ENCODE measurements around the gene DDX39B.
"Not testable (repeated sequence)": the region's sequence is repeated elsewhere in the genome, so short reads cannot be mapped to it uniquely, and the experiment has no call there.

DDX39B gene

DNA sequence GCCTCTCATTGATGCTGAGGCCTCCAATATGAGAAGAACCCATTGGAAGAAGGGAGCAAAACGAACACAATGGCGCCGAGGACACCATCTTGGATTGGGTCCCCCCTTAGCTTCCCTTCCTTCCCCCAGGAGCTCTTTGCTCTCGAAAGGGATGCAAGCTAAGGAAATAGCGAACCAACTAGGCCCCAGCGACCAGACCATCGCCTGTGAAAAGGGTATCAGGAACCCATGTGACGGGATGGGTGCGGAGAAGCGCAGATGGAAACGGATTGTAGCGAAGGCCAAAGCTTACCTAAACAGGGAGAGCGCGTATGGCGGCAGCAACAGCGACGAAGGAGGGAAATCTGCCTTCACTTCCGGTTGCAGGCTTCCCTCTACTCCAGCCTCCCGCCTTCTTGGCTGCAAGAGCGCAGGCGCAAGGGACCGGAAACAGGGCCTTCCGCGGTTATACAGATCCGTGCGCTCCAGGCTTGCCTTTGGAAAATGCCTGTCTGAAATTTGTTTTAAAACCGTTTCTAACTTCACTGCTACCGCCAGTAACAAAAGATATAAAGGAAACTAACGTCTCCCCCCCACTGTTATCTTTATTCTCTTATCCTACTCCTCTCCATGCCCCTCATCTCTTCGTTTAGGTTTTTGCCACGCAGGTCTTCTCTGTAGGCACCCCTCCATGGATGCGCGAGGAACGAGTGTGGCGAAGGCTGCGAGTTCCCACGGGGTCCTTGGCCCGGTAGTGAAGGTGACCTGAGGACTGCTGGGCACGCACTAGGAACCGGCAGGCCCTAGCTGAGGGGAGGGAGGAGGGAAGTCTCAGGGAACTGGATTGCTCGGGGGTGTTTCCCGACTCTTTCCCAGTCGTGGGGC, at the start of gene DDX39B:
Gene DDX39B, minus strand, starts transcription at position 346 of the 864 bp plus-strand sequence. CDS start 1,471 bp downstream, outside the sequence.
- Mint-ChIP-seq H3K9me3 (no peaks in the 10 kb centered on the region), H3K36me3 (ENCODE audit: low read depth) (peaks cover 38% of the 10 kb centered on the region), H3K27me3 (ENCODE audit: low read depth) (no peaks in the 10 kb centered on the region), H3K27ac (peak within 1 kb of the TSS; percentile 99), H3K4me3 (peak within 1 kb of the TSS; percentile 96 to 99 (median 99)), H3K4me1 (peaks cover 54% of the 10 kb centered on the region)
- TF ChIP-seq, protein P1, sequence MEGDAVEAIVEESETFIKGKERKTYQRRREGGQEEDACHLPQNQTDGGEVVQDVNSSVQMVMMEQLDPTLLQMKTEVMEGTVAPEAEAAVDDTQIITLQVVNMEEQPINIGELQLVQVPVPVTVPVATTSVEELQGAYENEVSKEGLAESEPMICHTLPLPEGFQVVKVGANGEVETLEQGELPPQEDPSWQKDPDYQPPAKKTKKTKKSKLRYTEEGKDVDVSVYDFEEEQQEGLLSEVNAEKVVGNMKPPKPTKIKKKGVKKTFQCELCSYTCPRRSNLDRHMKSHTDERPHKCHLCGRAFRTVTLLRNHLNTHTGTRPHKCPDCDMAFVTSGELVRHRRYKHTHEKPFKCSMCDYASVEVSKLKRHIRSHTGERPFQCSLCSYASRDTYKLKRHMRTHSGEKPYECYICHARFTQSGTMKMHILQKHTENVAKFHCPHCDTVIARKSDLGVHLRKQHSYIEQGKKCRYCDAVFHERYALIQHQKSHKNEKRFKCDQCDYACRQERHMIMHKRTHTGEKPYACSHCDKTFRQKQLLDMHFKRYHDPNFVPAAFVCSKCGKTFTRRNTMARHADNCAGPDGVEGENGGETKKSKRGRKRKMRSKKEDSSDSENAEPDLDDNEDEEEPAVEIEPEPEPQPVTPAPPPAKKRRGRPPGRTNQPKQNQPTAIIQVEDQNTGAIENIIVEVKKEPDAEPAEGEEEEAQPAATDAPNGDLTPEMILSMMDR (IDR thresholded peaks at IDR 0.05; ENCODE audit: unreplicated experiment in 3 of 3): no peak

DNA sequence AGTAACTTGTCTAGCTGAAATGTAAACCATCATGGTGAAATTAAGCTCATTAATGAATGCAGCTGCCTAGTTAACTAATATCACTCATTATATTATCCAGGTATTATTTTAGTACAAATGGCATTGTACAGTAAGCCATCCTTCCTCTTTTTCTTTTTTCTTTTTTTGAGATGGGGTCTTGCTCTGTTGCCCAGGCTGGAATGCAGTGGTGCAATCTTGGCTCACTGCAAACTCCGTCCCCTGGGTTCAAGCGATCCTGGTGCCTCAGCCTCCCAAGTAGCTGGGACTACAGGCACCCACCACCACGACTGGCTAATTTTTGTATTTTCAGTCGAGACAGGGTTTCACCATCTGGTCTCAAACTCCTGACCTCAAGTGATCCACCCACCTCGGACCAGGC, 48.9 kb upstream of the DDX39B start:
- H3K9me3 Mint-ChIP-seq, H3K4me3 Mint-ChIP-seq: not testable (repeated sequence)

DNA sequence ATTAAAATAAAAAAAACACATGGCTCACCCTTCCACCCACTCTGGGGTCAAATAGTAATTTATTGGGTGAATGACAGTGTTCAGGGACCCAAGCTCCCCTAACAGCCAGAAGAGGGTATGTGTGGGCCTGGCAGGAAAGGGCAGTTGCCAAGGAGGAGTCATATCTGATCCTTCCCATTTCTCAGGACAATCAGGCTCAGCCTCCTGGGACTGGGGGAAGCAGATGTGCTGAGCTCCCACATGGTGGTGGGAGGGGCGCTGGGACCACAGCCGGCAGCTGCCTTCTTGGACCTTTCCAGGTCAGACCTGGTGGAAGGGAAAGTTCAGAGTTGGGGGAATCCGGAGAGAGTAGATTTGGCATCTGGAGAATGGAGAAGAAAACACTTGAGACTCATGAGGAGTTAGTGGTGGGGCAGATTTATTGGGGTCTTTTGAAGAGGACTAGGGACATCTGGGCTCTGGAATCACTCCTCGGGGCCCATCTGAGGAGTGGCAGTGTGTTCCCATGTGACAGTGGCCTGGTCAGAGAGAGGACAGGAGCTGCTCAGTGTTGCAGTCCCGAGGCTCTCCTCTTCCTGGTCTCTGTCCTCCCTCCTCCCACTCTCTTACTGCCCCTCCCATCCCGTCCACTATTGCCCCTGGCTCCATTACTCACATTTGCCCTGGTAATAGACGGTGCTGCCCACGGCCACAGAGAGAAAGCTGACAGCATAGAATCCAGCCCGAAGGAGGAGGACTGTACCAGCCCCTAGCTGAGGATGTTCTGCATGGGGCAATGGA, 47.3 kb upstream of the DDX39B start:
- Mint-ChIP-seq H3K4me1 (peaks cover 18% of the 10 kb centered on the region), H3K36me3 (ENCODE audit: low read depth) (no peaks in the 10 kb centered on the region), H3K9me3 (no peaks in the 10 kb centered on the region), H3K4me3 (no peak overlapping the region), H3K27ac (peak overlapping the region in 2 of 3 experiments; percentile 31 to 38), H3K27me3 (ENCODE audit: low read depth) (peaks cover 11% of the 10 kb centered on the region)
- TF ChIP-seq, protein P1 (IDR thresholded peaks at IDR 0.05; ENCODE audit: unreplicated experiment in 3 of 3): no peak

More for the DNA sequence above, 48.9 kb upstream of the DDX39B start:
- H3K27me3 Mint-ChIP-seq (ENCODE audit: low read depth): peaks cover 14% of the 10 kb centered on the region
- H3K27ac Mint-ChIP-seq; H3K36me3 Mint-ChIP-seq (ENCODE audit: low read depth): not testable (repeated sequence)
- peaks cover 16% of the 10 kb centered on the region for H3K4me1 Mint-ChIP-seq

DNA sequence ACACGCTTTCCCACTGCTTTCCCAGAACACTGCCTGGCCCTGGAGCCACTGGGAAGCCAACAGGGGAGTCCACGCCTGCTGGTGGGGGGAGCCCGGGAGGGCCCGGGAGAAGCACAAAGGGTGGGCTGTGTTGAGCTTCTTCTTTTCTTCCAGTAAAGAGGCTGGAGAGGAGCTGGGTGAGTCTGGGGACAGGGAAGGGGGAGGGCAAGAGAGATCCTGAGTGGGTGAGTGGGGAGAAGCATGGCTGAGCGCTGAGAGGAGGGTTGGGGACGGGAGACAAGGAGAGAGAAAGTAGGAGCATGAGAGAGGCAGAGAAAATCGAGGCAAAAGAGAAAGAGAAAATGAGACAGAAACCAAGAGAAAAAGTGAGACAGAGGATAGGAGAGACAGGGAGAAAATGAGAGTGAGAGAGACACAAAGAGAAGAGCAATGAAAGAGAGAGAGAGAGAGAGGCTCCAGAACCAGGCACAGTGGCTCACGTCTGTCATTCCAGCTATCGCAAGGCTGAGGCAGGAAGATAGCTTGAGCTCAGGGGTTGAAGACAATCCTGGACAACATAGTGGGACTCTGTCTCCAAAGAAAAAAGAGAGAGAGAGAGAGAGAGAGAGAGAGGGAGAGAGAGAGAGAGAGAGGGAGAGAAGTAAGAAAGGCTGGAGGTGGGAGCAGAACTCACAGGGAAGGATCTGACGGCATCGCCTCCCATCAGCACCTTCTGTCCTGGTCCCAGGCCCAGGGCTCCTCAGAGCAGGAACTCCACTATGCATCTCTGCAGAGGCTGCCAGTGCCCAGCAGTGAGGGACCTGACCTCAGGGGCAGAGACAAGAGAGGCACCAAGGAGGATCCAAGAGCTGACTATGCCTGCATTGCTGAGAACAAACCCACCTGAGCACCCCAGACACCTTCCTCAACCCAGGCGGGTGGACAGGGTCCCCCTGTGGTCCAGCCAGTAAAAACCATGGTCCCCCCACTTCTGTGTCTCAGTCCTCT, 46.3 kb upstream of the DDX39B start:
- Mint-ChIP-seq H3K27ac (peak overlapping the region in 2 of 3 experiments; percentile 75 to 91), H3K36me3 (ENCODE audit: low read depth) (no peaks in the 10 kb centered on the region), H3K27me3 (ENCODE audit: low read depth) (peaks cover 11% of the 10 kb centered on the region), H3K9me3 (no peaks in the 10 kb centered on the region), H3K4me1 (peaks cover 18% of the 10 kb centered on the region), H3K4me3 (peak overlapping the region in 2 of 3 experiments; percentile 45 to 54)
- TF ChIP-seq, protein P1 (IDR thresholded peaks at IDR 0.05; ENCODE audit: unreplicated experiment in 3 of 3): no peak

DNA sequence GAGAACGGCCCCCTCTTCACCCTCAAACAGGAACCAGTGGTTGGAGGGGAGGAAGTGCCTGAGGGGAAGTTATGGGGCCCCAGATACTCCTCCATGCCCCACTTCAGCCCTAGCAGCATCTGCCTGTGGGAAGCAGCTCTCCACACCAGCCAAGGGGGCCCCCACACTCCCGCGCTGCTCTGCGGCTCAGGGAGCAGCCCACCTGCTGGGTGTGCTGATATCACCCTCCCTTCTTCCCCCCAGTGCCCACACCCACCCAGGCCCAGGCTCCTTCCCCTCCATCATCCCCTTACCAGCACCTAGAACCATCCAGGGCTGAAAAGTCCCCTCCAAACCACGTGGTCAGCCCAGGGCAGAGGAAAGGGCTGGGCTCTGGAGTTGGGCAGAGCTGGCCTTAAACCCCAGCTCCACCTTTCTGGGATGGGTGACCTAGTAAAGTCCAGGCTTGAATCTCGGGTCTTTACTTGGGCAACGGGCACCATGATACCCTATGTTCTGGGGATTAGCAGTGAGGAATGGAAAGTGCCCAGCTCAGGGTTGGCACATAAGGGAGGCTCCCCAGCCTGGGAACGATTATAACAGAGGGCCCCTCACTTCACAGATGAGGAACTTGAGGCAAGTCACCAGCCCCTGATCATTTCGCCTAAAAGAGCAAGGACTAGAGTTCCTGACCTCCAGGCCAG, 44.9 kb upstream of the DDX39B start:
- Mint-ChIP-seq H3K9me3 (no peaks in the 10 kb centered on the region), H3K4me1 (peaks cover 21% of the 10 kb centered on the region), H3K36me3 (ENCODE audit: low read depth) (no peaks in the 10 kb centered on the region), H3K4me3 (peak overlapping the region in 1 of 3 experiments; percentile 30), H3K27me3 (ENCODE audit: low read depth) (peaks cover 11% of the 10 kb centered on the region), H3K27ac (peak overlapping the region in 2 of 3 experiments; percentile 75)
- TF ChIP-seq, protein P1 (IDR thresholded peaks at IDR 0.05; ENCODE audit: unreplicated experiment in 3 of 3): no peak
